ENCODE results near the gene RMI1.
"Not testable (repeated sequence)": the region's sequence is repeated elsewhere in the genome, so short reads cannot be mapped to it uniquely, and the experiment has no call there.

RMI1 gene

GRCh38 chr9:84024041-84024575 lies 43.5 kb downstream of the RMI1 start:
- no peak for DNase-seq

- DNase-seq = no peak
These were observed 46.6 kb downstream of the RMI1 start for GRCh38 chr9:84027201-84027600.

GRCh38 chr9:84031534-84031933 lies 50.9 kb downstream of the RMI1 start:
- no peak for DNase-seq

- not testable (repeated sequence) for DNase-seq
These were observed 61.3 kb downstream of the RMI1 start for GRCh38 chr9:84041857-84042256.

GRCh38 chr9:84045481-84046097 lies 65.0 kb downstream of the RMI1 start:
- no peak for DNase-seq
